OCI-M1 (cell line): ENCODE measurements around the gene GMEB2.
A peak's percentile ranks its signal among the peaks of the same experiment; 100 is the strongest.

Experiments used
- DNase-seq: peaks from one replicate; lab custom pipeline; 2025; lab: John Stamatoyannopoulos, UW

Gene GMEB2

GRCh38 chr20:63589261-63590217, 37.4 kb downstream of the GMEB2 start:
- no peak for DNase-seq

GRCh38 chr20:63588641-63589041, 38.3 kb downstream of the GMEB2 start:
- no peak for DNase-seq

GRCh38 chr20:63587776-63588591, 38.9 kb downstream of the GMEB2 start:
- DNase-seq = no peak

DNA sequence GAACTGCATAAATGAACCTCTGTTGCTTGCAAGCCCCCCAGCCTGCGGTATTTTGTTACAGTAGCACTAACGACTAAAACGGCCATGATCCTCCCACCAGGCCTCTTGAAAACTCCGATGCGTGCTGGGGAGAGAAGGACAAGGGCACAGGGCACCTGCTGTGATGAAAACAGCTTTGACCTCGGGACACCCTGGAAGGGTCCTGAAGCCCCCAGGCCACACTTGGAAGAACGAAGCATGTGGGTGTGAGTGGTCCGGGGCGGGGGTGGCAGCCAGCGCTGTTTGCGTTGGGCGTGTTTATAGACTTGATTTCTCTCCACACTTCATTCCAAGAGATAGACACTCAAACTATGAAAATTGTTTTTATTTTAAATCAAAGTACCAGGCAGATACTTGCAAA, 39.6 kb downstream of the GMEB2 start:
- no peak for DNase-seq

GRCh38 chr20:63586797-63587196, 40.1 kb downstream of the GMEB2 start:
- DNase-seq = no peak

- no peak for DNase-seq
Observed at GRCh38 chr20:63585616-63586565, 41.0 kb downstream of the GMEB2 start.

DNA sequence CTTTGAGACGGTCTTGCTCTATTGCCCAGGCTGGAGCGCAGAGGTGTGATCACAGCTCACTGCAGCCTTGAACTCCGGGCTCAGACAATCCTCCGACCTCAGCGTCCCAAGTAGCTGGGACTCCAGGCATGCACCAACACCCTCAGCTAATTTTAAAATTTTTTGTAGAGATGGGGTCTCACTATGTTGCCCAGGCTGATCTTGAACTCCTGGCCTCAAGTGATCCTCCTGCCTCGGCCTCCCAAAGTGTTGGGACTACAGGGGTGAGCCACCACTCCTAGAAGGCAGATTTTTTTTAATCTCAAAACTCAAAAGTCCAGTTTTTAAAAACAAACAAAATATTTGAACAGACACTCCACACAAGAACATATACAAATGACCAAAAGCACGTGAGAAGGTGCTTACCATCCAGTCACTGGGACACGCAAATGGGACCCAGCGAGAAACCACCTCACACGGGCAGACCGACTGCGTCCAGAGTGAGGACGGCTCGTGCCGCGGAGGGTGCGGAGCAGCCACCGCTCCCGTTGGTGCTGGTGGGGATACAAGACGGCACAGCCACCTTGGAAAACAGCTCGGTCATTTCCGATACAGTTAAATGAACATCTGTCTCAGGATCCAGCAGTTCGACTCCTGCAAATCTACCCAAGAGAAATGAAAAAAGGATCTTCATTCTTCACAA, 44.4 kb downstream of the GMEB2 start:
- DNase-seq = no peak

GRCh38 chr20:63580796-63581461, 46.0 kb downstream of the GMEB2 start:
- DNase-seq = peak; percentile 14

DNA sequence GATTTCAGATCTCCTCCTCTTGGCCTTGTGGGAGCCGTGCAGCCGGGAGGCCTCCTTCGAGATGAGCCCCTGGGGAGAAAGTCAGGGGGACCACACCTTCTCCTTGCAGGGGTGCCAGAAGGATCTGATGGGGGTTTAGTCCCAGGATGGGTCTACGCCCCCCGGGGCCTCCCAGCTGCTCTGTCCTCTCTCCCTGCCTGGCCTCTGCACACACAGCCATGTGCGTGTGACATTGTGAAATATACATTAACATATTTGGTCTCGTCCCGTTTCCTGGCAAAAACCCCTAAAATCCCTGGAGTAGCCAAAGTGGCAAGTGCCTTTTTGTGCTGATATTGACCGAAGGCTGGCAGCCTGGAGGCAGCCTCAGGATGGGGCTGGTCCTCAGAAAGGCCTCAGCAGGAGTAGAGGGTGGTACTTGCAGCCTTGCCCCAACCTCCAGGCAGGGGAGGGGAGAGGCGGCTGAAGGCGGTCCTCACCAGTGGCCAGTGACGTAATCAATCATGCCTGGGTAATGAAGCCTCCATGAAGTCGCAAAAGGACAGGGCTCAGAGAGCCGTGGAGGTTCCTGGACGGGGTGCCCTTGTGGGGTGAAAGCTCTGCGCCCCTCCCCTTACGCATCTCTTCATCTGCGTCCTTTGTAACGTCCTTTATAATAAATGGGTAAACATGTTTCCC, 47.7 kb downstream of the GMEB2 start:
- peak; percentile 11 for DNase-seq

DNA sequence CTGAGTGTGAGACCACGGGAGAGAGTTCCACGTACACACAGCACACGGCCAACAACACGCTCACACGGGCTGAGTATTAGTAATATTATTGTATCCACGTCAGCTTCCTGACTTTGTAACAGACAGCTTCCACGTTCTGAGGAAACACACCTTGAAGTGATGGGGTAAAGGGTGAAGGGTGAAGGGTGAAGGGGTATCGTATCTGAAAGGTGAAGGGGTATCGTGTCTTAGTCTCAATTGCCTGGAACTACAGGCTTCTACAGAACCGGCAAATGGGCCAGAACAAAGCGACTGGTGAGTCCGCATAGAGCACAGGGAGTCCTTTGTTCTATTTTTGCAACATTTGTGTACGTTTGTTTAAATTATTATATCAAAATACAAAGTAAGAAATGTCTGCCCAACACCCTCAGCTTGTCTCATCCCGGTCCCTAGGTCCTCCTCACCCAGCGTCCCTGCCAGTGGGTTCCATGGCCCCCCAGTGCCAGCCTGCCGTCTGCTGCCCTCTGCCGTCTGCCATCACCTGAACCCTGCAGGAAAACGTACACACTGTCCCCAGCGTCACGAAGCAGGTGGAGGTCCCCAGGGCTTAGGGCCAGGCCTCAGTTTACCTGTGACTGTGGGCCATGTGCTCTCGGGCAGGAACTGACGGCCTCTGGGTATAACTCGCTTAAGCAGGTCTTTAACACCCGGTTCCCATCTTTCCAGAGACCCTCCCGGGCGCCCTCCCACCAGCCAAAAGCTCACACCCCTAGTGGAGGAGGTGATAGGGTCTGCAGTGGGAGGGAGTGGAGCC, 48.5 kb downstream of the GMEB2 start:
- DNase-seq = no peak

DNA sequence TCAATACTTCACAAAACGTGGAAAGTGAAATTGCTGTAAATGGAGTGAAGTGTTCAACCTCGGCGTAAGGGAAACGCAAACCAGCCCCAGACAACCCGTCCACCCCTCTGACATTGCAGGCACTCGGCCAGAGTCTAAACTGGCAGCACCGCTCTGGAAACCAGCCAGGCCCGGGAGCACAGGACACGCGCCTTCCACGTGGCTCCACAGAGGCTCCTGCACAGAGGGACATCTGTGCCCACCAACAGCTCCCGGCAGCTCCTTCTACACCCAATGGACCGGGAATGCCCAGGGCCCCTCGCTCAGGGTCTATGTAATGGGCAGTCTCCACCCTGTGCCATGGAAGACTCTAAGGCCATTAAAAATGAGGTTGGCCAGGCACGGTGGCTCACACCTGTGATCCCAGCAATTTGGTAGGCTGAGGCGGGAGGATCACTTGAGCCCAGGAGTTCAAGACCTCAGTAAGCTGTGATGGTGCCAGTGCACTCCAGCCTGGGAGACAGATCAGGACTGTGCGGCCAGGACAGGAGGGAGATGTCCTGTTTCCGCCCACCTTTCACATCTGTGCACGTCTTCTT, 49.5 kb downstream of the GMEB2 start:
- no peak for DNase-seq

DNA sequence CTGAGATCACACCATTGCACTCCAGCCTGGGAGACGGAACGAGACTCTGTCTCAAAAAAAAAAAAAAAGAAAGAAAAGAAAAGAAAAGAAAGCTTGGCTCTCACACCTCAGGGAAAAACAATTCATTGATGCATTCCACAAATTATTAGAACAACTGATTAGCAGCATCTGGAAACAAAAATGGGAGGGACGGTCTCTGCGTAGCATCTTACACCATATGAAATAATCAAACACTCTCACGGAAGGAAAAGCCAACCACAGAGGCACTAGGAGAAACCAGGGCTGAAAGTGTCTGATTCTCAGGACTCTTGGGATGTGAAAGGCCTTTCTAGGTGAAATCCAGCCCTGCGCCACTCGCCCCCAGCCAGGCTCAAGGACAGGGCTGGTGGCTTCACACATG, 50.6 kb downstream of the GMEB2 start:
- no peak for DNase-seq

DNA sequence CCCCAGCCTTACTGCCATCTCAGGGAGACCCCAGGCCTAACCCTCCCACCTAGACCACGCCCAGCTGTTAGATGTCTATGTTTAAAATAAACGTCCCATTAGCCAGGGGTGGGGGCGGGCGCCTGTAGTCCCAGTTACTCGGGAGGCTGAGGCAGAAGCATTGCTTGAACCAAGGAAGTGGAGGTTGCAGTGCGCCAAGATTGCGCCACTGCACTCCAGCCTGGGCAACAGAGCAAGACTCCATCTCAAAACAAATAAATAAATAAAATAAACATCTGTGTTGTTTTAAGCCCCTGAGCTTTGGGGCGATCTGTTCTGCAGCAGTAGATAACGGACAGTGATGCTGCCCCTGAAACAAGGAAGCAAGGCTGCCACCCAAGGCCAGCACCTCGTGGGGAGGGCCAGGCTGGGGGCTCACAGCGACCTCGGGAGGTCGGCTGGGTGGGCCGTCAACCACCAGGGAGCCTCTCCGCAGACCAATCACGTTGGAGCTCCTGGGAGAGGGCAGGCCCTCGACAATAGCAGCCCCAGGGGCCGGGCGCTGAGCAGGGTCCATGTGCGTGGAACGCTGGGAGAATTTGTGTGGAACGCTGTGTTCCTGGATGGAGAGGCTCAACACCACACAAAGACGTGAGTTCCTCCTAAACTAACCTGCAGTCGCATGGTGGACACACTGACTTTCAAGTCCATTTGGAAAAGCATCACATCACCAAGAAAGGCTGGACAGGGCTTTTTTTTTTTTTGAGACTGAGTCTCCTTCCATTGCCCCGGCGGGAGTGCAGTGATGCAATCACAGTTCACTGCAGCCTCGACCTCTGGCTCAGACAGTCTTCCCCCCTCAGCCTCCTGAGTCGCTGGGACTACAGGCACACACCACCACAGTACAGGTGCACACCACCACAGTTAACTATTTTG, 51.8 kb downstream of the GMEB2 start:
- DNase-seq = peak; percentile 3

GRCh38 chr20:63574156-63574828, 52.6 kb downstream of the GMEB2 start, which contains the start of gene HELZ2:
Gene HELZ2 (minus strand): TSS chr20:63574239. CDS start chr20:63572385, 1,854 bp downstream.
- DNase-seq = peak; percentile 77

DNA sequence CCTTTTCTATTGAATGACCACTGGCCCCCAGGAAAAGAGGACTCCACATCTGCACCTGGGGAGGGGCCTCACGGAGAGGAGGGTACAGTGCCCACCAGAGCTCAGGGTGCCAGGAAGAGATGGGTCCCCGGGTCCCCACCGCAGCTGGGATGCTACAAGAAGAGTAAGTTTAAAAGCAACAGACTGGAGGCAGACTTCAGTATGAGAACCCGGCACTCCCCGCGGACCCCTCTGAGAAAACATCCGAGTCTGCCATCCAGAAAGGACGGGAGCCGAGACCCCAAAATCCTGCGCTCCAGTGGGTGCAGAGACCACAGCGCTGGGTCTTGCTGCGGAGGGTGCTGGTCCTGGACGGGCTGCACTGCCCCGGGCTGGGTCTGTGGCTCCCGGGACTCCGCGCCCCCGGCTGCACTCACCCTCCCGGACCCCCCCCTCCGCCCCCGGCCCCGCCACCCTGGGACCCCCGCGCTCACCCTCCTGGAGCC, 53.2 kb downstream of the GMEB2 start:
- DNase-seq = peak; percentile 25

GRCh38 chr20:63572788-63573646, 53.9 kb downstream of the GMEB2 start:
- DNase-seq = peak; percentile 33
